8988T (cell line): Measurements from ENCODE around the gene CRIM1.

ENCODE experiments used
- DNase-seq: peaks from one replicate; pipeline ENCODE4 v3.0.0; 2011

The CRIM1 gene

DNA sequence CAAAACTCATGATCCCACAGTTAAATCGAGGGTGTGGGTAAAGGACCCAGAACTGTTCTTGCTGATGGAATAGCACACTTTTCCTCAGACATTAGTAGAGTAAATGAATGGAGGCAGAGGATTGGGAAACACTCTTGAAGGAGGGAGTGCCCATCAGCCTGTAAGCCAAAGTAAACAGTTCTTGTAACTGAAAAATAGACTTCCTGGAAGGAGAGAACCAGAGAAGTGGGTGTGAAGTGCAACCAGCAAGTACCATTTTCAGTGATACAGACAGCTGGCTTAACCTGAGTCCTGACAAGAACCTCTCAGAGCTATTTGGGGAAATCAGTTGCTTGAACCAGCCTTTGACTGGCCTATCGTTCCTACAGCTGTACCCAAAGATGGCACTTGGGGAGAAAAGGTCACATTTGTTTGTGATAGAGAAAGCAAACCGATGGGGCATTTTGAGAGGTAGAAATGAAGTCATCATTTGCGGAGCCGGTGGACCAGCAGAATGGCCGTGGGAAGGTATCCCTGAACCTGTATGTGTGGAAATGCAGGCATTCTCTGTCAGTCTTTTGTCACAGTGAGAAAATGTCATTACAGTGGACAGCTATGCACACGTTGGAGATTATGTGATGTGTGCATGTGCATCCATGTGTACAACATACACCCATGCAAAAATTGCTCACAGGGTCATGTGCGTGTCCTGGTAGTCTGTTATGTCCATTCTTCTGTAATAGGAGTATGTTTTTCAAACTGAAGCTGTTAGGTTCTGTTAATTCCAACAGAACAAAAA lies 17.8 kb downstream of the CRIM1 start:
- no peak for DNase-seq

DNA sequence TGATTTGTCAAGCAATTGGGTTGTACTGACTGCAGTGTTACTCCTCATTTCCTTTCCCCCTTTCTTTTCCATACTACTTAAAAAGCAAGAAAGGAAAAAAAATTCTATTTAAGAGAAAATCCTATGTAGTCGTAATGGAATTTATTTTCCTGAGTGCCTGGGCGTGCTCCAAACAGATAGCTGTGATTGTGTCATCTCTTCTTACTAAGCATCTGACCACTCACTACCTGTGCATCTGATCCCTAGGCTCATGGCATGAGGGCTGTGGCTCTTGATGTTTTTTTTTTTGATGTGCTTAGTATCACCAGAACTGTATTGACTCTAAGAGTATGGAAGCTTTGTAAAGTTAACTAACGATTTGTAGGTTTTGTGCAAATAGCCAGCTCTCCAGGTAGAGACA lies 19.0 kb downstream of the CRIM1 start:
- DNase-seq, result no peak

DNA sequence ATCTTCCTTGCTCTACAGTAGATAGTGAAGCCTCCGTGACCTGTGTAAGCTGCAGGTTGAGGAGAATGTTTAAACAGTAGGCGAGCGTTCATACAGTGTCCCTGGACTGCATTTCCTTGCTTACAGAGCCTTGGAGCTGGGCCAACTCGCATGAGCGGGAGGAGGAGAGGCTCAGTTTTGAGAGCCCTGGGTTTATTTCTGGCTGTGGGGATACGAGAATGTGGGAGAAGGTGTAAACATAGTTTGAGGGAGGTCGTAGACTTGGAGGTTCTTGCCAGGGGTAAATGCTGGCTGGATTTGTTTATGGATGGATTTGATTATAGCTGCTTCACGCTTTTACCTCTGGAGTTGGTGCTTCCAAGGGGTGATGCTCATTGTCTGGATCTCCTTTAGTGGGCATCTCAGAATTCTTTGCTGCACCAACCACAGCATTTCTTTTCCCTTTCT lies 20.8 kb downstream of the CRIM1 start:
- no peak for DNase-seq

DNA sequence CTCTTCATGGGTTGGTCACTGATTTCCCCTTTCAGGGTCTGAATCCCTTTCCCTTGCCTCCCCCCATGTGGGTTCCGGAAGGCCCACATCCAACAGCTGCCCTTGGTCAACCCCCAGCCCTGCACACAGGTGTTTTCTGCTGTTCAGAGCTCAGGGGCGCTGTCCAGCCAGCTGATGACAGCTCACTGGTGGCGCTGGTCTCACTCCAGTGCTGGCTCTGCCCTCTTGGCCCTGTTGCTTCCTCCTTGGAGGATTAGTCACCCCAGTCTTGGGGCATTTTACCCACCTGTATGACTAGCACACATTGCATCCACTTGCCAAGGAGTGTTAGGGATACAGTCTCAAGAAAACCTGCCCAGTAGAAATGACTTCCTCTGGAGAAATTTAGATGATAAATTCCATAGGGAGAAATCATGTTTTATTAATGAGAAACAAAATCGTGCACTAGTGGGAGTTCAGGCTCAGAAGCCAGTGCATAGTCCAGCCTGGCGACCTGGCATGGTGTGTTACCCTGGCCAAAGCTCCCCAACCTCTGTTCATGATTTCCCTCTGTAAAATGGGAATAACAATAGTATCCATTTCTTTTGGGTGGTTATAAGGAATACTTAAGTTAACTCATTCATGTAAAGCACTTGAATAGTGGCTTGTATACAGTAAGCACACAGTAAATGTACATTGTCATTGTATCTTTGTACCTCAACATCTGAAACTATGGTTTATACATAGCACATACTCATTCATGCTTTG lies 21.6 kb downstream of the CRIM1 start:
- no peak for DNase-seq

DNA sequence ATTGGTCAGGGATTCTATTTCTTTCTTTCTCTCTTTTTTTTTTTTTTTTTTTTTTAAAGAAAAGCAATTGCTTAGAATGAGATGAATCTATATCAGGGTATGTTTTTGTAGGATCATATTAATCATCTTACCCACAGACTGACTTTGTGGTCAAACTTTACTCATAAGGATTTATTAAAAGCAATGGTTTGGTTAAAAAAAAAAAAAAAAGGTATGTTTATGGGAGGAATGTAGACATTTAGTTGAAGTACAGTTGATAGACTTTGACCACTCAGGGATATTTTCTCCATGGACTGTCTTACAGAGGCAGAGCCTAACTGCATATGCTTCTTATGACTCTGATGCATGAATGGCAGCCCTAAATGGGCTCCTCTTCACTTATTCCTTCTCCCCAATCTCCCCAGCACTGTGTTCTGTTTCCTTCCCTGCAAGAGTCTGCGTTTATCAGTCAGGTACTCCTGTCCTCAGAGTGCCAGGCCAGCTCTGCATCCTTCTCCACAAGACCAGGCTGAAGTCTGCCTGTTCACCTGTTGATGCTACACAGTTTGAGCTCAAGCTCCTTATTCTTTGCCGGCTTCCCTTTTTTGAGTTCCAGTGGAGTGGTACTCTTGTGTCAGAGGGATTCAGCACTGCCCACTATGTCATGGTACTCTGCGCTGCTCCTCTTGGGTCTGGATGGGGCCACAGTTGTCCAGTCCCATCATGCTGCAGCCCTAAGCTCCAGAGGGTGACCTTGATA lies 24.3 kb downstream of the CRIM1 start:
- no peak for DNase-seq

DNA sequence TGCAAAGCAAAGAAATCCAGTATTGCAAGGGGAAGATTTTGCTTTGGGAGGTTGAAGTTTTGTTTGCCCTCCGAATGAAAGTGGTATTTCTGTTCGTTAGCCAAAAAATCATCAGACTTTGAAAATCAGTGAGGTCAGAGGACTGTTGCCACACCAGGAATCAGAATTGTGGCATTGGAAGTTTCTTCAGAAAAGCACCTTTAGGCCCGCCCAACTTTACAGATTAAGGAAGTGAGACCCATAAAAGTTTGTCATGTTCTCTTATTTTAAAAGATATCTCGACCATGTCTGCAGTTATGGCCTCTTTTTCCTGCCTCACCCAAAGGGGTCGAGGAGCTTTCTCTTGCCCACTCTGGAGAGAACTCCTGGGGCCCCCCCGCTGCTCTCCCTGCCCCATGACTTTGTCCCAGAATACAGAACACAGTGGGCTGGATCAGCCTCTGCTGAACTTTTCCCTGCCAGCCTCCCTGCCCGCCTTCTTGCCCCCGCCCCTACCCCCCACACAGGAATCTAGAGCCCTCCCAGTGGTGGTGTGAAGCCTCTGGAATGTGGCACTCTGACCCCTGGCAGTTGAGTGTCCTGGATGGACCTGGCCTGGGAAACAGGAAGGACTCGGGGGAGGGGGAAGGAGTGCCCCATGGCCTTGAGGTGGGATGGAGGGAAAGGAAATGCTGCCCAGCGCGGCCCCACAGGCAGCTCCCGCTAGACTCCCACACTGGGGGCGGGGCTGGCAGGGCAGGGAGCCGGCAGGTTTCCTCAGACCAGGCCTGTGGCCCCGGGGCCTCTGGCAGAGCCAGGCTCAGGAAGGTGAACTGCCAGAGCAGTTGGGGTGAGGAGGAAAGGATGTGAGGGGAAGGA lies 25.3 kb downstream of the CRIM1 start:
- DNase-seq, result no peak

DNA sequence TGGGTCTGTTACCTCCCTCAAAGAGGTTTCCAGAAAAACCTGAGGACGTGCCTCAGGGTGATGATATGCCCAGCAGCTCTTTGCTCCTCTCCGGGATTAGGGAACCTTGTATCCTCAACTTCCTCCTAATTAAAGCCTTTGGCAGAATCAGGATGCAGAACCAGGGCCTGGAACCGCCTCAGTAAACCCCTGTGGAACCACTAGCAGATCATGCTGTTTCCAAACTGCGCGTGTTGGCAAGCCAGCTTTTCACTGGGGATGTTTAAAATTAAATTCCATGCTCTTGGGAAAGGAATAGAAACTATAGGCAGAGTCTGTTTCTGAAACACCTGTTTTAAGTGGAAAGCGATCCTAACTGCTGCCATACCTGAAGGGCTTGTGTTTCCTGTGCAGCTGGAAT lies 26.4 kb downstream of the CRIM1 start:
- DNase-seq, result no peak

DNA sequence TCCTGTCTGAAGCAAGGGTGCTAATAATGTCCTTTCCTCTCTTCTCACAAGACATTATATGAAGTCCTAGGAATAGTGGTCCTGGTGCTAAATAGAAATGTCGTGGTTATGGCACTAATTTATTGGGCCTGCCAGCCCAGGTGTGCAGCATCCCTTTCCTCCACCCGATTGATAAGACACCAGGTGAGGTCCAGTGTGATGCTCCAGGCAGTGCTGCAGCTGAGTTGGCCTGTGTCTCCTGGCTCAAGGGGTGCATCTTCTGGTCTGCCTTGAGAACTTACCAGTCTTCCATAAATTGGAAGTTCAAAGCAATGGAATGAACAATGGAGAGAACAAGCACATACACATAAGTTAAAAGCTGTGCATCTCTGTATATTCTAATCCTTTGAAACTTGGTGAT lies 26.9 kb downstream of the CRIM1 start:
- DNase-seq, result no peak

DNA sequence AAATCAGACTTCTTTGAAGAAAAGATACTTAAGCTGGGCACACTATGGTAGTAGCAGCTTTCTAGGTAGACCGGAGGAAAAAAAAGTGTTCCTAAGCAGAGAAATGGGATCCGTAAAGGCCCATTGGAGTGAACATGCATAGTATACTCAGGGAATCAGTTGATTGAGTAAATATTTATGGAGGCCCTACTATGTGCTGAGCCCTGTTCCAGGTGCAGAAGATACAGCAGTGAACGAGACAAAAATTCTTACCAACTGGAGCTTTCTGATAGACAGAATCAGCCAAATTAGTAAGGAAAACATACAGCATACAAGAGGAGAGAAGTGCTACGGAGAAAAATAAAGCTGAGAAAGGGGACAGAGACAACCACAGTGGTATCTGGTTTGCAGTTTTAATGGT lies 28.1 kb downstream of the CRIM1 start:
- DNase-seq, result no peak

DNA sequence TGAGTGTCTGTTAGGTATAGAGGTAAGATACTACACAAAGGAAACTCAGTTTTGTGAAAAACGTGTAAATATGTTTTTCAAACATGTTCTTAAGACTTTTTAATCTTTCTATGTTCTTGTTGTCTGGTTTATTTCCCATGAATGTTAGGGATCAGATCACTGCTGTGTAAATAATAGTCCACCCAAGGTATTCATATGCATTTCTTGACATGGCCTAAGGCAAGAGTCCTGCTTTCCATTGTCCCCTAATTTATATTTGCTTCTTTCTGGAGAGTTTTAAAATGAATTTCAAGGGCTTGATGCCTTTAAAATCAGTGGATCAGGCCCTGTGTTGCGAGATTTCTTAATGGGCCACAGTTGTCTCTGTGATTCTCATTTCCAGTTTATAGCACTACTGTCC lies 28.9 kb downstream of the CRIM1 start:
- no peak for DNase-seq

DNA sequence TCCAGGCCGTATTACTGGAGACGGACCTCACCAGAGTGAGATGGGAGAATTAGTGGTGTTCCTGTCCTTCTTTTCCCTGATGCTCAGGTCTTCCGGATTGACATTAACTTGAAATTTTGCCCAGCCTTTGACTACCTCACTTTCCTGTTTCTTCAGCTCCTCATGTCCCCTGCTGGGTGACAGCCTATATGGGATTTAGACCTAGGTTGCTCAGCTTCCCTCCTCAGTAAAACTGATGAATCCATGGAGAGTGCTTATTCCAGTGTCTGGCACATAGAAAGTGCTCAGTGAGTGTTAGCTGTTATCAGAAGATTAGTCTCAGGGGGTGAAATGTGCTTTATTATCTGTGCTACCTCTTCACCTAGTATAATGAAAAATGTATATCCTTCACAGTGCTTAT lies 30.0 kb downstream of the CRIM1 start:
- DNase-seq, result no peak

DNA sequence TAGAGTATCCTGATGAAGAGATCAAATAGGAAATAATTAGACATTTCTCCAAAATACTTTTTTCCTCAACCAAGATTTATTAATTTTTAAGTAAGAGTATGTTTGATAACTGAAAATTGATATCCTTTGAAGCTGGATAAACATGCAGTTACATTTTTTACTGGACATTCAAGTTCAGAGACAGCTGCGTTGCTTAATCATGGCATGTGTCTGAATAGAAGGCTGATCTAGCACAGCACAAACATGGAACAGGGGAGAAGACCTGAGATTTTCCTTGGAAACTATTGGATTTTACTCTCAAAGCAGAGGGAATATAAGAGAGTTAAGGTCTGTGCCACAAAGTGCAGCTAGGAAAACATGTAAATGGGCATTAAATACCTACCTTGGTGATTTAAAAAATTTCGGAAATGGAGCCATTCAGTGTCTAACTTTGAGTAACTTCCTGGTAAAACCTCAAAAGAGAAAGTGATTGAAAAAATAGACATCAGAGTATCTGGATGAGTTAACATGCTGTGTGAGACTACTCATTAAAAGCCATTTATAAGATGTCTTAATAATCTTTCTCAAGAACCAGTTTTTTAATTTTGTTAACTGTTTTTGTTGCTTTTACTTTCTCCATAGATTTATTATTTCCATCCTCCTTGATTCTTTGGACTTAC lies 31.8 kb downstream of the CRIM1 start:
- DNase-seq, result no peak

DNA sequence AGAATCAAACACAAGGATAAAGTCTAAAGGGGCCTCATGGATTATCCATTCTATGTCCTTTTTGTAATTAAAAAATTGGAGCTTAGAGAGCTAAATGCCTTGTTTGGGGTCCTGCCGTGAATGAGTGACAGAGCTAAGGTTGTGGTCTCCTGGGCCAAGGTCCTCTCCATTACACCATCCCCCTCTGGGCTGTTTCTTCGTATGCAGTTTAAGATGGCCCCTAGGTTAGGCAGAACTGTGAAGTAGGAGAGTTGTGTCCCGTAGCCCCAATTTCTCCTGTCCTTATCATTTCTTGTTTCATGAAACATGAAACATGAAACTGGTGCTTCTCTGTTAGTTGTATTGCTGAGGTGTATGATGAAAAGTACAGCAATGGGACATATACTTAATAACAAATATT lies 32.9 kb downstream of the CRIM1 start:
- DNase-seq, result no peak

DNA sequence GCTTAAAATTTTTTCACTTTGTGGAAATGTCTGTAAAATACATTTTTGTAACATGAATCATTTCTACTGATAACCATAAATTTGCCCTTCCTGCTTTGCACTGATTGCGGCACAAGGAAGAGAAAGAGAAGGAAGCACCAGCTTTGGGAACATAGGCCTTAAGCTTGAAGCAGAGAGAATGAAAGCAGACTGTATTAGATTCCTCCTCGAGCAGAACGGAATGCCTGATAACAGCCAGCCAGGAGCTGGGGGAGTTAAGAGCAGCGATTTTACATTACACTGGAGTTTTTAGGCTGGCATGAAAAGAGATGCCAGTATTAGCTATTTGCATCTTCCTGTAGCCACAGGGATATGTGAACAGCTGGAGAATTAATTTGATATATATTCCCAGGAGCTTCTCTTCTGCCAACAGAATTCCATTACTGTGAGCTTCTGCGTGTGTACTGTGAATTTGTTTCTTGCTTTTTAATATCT lies 33.5 kb downstream of the CRIM1 start:
- no peak for DNase-seq

DNA sequence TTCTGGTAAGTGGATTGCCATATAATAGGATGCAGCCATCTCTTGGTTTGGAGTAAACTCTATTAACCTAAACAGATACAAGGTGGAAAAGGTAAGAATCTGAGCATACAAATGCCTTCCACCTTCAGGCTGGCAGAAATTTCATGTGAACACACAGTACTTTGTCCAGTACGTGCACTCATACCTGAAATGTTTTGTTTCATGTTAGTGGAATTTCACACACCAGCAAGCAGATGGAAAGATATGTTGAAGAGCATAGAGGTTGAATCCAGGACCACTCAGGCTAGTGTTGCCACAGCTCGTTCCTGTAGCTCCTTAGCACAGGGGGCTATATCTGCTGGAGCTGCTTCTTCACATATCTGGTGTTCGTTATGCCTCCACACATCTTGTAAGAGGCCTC lies 34.0 kb downstream of the CRIM1 start:
- DNase-seq, result no peak

DNA sequence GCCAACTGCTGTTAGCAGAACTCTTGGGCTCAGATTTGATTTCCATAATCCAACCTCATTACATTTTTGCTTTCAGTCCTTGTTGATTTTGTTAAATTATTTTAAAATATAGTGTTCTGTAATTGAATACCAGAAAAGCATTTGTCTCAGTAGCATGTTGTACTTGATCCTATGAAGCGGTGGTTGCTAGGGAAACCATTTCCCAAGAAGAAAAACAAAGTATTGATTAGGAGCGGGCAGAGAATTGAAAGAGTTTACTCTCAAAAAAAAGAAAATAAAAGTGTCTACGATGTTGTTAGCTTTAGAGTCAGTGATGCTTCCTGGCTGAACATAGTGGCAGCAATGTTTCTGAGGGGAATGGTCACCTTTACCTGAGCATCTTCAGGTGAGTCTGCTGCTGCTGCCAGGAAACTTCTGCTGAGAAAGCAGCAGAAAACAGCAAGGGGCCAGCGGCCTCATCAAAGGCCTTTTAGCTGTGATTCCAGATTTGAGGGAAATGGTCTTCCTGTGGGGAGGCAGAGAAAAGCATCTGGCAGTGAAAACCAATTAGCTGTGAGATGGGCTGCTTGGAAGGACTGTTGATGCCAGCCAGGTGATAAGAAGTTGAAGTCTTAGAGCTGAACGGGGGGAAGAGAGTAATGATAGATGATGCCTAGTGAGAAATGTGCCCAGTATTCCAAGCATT lies 37.1 kb downstream of the CRIM1 start:
- no peak for DNase-seq

DNA sequence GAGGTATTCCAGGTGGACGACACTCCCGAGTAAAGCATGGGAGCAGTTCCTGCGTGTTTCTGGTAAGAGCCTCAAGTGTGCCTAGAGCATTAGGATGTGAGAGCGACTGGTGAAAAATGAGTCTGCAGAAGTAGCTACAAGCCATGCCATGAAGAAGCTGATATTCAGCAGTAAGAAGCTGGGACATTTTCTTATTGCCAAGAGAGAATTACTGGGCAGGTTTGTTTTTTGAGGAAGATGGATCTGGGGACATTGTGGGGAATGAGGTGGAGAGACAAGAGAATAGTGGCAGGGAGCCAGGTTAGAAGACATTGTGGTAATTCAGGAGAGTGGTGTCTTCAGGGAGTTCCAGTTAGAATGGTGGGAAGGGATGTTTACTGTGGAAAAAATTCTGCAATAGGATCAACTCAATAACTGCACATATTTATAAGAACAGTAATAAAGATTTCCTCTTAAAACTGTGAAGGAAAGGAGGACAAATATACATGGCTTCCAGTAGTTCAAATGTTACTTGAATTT lies 38.2 kb downstream of the CRIM1 start:
- DNase-seq, result no peak

DNA sequence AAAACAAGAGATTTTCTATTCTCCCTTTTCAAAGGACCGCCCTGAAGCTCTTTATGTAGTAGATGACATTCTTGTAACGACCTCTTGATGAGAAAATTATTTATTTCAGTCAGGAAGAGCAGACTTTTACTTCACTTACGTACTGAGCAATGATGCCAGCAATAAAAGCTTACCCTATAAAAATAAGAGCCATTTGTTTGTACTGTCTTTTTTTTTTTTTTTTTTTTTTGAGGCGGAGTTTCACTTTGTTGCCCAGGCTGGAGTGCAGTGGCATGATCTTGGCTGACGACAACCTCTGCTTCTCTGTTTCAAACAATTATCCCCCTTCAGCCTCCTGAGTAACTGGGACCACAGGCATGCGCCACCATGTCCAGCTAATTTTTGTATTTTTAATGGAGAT lies 39.2 kb downstream of the CRIM1 start:
- DNase-seq, result no peak

DNA sequence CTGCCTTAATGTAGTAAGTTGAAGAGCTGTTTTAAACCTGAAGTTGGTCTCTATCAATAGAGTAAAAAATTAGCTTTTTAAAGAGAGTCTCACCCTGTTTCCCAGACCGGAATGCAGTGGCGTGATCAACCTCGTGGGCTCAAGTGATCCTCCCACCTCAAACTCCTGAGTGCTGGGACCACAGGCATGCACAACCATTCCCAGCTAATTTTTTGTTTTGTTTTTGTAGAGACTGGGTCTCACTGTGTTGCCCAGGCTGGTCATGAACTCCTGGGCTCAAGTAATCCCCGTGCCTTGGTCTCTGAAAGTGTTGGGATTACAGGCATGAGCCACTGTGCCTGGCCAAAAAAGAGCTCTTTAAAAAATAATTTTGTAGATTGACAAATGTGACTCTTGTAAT lies 40.3 kb downstream of the CRIM1 start:
- DNase-seq, result no peak

DNA sequence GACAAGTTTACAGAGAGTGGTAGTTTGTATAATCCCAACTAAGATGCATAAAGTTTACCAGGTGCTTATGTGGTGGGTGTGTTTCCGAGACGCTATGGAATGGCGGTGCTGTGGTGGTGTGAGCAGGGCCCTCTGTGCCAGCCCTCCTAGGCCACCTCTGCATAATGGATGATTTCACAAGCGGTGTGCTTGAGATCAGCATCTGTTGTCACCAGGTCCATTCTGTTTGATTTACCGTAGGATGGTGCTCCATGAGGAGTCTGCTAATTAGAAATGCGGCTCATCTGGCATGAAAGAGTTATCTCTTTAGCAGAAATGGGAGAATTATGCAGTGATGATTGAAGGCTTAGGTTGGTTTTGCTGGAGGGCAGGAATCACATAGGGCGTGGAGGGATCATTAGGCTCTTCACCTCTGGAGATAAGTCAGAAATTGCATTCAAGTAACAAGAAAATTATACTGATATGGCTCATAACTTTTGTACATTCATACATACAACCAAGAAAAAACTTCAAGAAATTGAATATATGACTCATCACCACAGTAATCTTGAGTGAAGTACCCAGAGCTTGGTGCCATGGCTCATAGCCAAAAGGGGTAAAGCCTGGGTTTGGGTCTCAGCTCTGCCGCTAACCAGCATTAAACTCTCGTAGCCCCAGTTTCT lies 41.4 kb downstream of the CRIM1 start:
- DNase-seq, result no peak
